ENCODE measurements around the gene LGALSL.
"Not testable (repeated sequence)": the region's sequence is repeated elsewhere in the genome, so short reads cannot be mapped to it uniquely, and the experiment has no call there.

DNA sequence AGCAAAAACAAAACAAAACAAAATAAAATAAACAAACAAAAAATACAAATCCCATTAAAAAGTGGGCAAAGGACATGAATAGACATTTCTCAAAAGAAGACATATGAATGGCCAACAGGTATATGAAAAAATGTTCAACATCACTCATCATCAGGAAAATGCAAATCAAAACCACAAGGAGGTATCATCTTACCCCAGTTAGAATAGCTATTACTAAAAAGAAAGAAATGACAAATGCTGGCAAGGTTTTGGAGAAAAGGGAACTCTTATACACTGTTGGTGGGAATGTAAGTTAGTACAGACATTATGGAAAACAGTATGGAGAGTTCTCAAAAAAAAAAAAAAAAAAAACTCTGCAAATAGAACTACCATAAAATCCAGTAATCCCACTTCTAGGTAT, 8.0 kb upstream of the LGALSL start:
- not testable (repeated sequence) for TF ChIP-seq ZNF232 (CRISPR knock-in tag; IDR thresholded peaks at IDR 0.05; ENCODE audit: borderline replicate concordance); ZKSCAN8 (CRISPR knock-in tag; IDR thresholded peaks at IDR 0.05; ENCODE audit: borderline replicate concordance); BHLHE40 (IDR thresholded peaks at IDR 0.05; ENCODE audit: low read length); FOXO1 (CRISPR knock-in tag; IDR thresholded peaks at IDR 0.05); SRF (IDR thresholded peaks at IDR 0.05; ENCODE audit: low read depth, low read length); ZSCAN30 (CRISPR knock-in tag; IDR thresholded peaks at IDR 0.05); ZZZ3 (CRISPR knock-in tag; IDR thresholded peaks at IDR 0.05; ENCODE audit: borderline replicate concordance); POLR2AphosphoS2 (IDR thresholded peaks at IDR 0.05; ENCODE audit: low read depth, low read length); POLR2AphosphoS5 (IDR thresholded peaks at IDR 0.05; ENCODE audit: low read depth, low read length); NFIC (IDR thresholded peaks at IDR 0.05; ENCODE audit: low read length); SMC3 (IDR thresholded peaks at IDR 0.05; ENCODE audit: low read length)
- TF ChIP-seq, protein P1, sequence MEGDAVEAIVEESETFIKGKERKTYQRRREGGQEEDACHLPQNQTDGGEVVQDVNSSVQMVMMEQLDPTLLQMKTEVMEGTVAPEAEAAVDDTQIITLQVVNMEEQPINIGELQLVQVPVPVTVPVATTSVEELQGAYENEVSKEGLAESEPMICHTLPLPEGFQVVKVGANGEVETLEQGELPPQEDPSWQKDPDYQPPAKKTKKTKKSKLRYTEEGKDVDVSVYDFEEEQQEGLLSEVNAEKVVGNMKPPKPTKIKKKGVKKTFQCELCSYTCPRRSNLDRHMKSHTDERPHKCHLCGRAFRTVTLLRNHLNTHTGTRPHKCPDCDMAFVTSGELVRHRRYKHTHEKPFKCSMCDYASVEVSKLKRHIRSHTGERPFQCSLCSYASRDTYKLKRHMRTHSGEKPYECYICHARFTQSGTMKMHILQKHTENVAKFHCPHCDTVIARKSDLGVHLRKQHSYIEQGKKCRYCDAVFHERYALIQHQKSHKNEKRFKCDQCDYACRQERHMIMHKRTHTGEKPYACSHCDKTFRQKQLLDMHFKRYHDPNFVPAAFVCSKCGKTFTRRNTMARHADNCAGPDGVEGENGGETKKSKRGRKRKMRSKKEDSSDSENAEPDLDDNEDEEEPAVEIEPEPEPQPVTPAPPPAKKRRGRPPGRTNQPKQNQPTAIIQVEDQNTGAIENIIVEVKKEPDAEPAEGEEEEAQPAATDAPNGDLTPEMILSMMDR (CRISPR knock-in tag; IDR thresholded peaks at IDR 0.05) = not testable (repeated sequence)
- TF ChIP-seq, protein P2, sequence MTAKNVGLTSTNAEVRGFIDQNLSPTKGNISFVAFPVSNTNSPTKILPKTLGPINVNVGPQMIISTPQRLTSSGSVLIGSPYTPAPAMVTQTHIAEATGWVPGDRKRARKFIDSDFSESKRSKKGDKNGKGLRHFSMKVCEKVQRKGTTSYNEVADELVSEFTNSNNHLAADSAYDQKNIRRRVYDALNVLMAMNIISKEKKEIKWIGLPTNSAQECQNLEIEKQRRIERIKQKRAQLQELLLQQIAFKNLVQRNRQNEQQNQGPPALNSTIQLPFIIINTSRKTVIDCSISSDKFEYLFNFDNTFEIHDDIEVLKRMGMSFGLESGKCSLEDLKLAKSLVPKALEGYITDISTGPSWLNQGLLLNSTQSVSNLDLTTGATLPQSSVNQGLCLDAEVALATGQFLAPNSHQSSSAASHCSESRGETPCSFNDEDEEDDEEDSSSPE (CRISPR knock-in tag; IDR thresholded peaks at IDR 0.05) = not testable (repeated sequence)
